Measurements from ENCODE around the gene MDM2. TPM values are rescaled to one million over a fixed set of nuclear protein-coding genes. Genes with fewer than 3 reads are reported as not detected.

Gene MDM2
- total RNA-seq, 2 experiments from 2014 or later = 207 to 214 TPM

Other genes with a start within 250 kb of the MDM2 start
- 100 to 1,000 TPM; 223 to 284 TPM for gene RAP1B, start 197.3 kb upstream of the MDM2 start, total RNA-seq
- 100 to 1,000 TPM in 1 of 2 experiments, 10 to 100 TPM in 1; 82.0 to 100 TPM for gene NUP107, start 121.2 kb upstream of the MDM2 start, total RNA-seq
- 1 to 10 TPM; 8.1 TPM for gene SLC35E3, start 62.0 kb upstream of the MDM2 start, total RNA-seq
- under 1 TPM; 0.27 to 0.87 TPM for gene CPM, start 125.0 kb downstream of the MDM2 start, total RNA-seq